Thyroid gland (tissue), 4 donors: ENCODE results near the gene GALNT13. TPM values are rescaled to one million over a fixed set of nuclear protein-coding genes. Genes with fewer than 3 reads are reported as not detected.

ENCODE experiments used
- DNase-seq, 2 donors: peaks; one replicate each; pipeline ENCODE4 v3.0.0-alpha.2; 2019
- H3K27ac ChIP-seq, 3 donors: fragments of 200-600 bp; sonication (generic); 1 replicate in 2 of 3; 2 replicates in 1 of 3; pipeline ENCODE4 v1.5.1; 2016 to 2019; ENCODE audit warnings: mild to moderate bottlenecking in 1 of 3, moderate library complexity in 1 of 3
- H3K27me3 ChIP-seq: fragments of 200-600 bp; sonication (generic); one replicate; pipeline ENCODE4 v1.5.1; 2019
- H3K36me3 ChIP-seq, 2 donors: fragments of 200-600 bp; sonication (generic); one replicate each; pipeline ENCODE4 v1.5.1; 2016 to 2019
- H3K4me1 ChIP-seq, 2 donors: fragments of 200-600 bp; sonication (generic); one replicate each; pipeline ENCODE4 v1.5.1; 2017 to 2019
- H3K4me3 ChIP-seq, 3 donors: fragments of 200-600 bp; sonication (generic); replicated peaks in 1 of 3; 1 replicate in 2 of 3; 2 replicates in 1 of 3; pipeline ENCODE4 v1.5.1; 2016; ENCODE audit warnings: mild to moderate bottlenecking in 1 of 3
- H3K9me3 ChIP-seq: fragments of 200-600 bp; sonication (generic); one replicate; pipeline ENCODE4 v1.5.1; 2017
- POLR2A ChIP-seq, 2 donors: fragments of 450-650 bp; IDR thresholded peaks; one replicate each; pipeline ENCODE4 v1.6.1; 2017; ENCODE audit warnings: antibody characterized with exemption in 2 of 2, mild to moderate bottlenecking in 2 of 2, moderate library complexity in 1 of 2
- WGBS, 2 donors: methylation state at CpG; one replicate each; pipeline ENCODE4 v1.1.5; 2017; 5-methylcytosine and 5-hydroxymethylcytosine counted together
- intact Hi-C: fragments of 100-400 bp; cut with DNase I; formaldehyde crosslinking; loops from one replicate; pipeline ENCODE4 v1.15.1; 2023
- total RNA-seq, 4 donors: library from RNA; depleted of rRNA; stranded (reverse); fragments of >200 nt; gene quantifications; one replicate each; pipeline ENCODE4 v1.2.3, GENCODE V29; 2016
- TF ChIP-seq, protein P1 (sequence below), 6 experiments: fragments of 200-600 bp in 3 of 6; fragments of 450-650 bp in 3 of 6; sonication (generic) in 3 of 6; IDR thresholded peaks; one replicate each; pipeline ENCODE4 v1.5.1; 2016 to 2019; ENCODE audit warnings: antibody characterized with exemption in 6 of 6, mild to moderate bottlenecking in 2 of 6, inconsistent platforms in 1 of 6, moderate library complexity in 1 of 6

The GALNT13 gene
- total RNA-seq, 4 donors from 2014 or later = 0.13 to 2.3 TPM; not detected in 2

DNA sequence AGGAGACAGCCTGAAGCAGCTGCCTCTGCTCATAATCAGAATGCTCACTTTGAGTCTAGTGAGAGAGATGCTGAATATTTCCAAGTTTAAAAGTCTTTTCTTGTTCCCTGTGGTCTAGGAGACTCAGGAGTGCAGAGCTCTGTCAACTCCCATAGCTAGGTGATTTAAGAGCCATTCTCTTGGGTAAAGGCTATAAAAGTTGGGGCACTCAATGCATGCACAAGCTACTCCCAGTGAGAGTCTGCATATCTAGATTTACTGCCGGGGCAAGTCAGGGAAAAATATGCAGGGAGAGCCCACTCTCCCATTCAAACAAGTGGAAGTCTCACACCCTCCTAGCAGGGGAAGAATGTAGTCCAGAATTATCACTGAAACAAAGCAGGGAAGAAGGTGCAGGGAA, 418.1 kb downstream of the GALNT13 start:
- intact Hi-C loops = no loop called here
- Histone ChIP-seq H3K36me3 (no peaks in the 10 kb centered on the region), H3K4me3 (no peak overlapping the region), H3K27me3 (no peaks in the 10 kb centered on the region), H3K4me1 (no peaks in the 10 kb centered on the region), H3K9me3 (no peaks in the 10 kb centered on the region), H3K27ac (no peak overlapping the region)
- WGBS, 2 donors = 72 to 83% methylated on average over 1 of the region's 1 CpG
- TF ChIP-seq POLR2A (IDR thresholded peaks at IDR 0.05) = no peak
- TF ChIP-seq, protein P1, sequence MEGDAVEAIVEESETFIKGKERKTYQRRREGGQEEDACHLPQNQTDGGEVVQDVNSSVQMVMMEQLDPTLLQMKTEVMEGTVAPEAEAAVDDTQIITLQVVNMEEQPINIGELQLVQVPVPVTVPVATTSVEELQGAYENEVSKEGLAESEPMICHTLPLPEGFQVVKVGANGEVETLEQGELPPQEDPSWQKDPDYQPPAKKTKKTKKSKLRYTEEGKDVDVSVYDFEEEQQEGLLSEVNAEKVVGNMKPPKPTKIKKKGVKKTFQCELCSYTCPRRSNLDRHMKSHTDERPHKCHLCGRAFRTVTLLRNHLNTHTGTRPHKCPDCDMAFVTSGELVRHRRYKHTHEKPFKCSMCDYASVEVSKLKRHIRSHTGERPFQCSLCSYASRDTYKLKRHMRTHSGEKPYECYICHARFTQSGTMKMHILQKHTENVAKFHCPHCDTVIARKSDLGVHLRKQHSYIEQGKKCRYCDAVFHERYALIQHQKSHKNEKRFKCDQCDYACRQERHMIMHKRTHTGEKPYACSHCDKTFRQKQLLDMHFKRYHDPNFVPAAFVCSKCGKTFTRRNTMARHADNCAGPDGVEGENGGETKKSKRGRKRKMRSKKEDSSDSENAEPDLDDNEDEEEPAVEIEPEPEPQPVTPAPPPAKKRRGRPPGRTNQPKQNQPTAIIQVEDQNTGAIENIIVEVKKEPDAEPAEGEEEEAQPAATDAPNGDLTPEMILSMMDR (IDR thresholded peaks at IDR 0.05) = no peak
- no peak for DNase-seq

DNA sequence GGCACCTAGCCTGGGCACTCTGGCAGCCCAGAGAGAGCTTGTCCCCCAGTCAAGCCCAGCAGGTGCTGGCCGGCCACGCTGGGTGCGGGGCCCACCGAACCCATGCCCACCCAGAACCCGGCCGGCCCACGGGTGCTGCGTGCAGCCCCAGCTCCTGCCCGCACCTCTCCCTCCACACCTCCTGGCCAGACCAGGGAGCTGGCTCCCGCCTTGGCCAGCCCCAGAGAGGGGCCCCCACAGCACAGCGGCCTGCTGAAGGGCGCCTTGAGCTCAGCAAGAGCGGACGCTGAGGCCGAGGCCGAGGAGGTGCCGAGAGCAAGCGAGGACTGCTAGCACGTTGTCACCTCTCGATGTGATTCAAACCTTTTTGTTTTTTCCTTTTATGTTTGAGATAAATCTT, 419.8 kb downstream of the GALNT13 start:
- WGBS, 2 donors = 93 to 95% methylated on average over 15 to 18 of the region's 20 CpGs
- H3K4me1 ChIP-seq = no peaks in the 10 kb centered on the region
- no peaks in the 10 kb centered on the region for H3K27me3 ChIP-seq
- H3K27ac ChIP-seq = no peak overlapping the region
- H3K4me3 ChIP-seq = no peak overlapping the region
- TF ChIP-seq, protein P1 (IDR thresholded peaks at IDR 0.05) = no peak
- no peak for TF ChIP-seq POLR2A (IDR thresholded peaks at IDR 0.05)
- no peak for DNase-seq
- H3K9me3 ChIP-seq = no peaks in the 10 kb centered on the region
- no peaks in the 10 kb centered on the region for H3K36me3 ChIP-seq
- intact Hi-C loops = no loop called here

DNA sequence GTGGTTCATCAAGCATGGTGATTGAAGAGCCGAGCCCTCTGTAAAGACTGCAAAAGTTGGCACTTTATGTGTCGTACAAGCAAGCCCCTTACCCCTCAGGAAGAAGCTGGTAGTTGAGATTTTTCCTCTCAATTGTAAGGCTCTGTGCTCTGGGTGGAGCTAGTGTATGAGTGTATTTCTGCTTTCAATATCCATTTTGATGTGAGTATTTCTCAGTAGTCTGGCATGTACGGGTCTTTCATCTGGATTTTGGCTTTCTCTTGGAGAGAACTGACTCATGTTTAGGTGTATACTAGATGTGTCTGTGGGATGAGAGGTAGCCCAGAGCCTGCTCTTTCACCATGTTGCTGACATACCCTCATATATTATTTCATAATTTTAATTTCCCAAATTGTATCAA, 420.2 kb downstream of the GALNT13 start:
- Histone ChIP-seq H3K4me3 (no peak overlapping the region), H3K27ac (no peak overlapping the region), H3K27me3 (no peaks in the 10 kb centered on the region), H3K4me1 (no peaks in the 10 kb centered on the region), H3K9me3 (no peaks in the 10 kb centered on the region), H3K36me3 (no peaks in the 10 kb centered on the region)
- TF ChIP-seq POLR2A (IDR thresholded peaks at IDR 0.05) = no peak
- TF ChIP-seq, protein P1 (IDR thresholded peaks at IDR 0.05) = no peak
- DNase-seq = no peak
- intact Hi-C loops = no loop called here
- WGBS, 2 donors = 71 to 86% methylated on average over 3 of the region's 3 CpGs

DNA sequence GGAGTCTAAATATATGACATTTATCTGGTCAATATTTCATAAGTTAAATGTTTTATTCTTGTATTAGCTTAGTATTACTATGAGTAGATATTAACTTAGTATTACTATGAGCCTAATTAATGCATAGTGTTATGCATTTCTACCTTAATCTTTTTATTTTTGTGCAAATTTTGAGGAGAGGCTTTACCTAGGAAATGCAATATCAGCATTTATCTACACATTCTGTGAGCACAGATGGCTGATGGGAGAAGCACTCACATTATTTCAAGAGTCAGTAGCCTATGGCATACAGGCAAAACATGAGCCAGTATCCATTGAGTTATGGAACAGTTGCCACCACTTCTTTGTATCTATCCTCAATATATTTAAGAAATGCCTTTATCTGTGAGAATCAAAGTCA, 422.1 kb downstream of the GALNT13 start:
- H3K27me3 ChIP-seq = no peaks in the 10 kb centered on the region
- DNase-seq = no peak
- H3K27ac ChIP-seq = no peak overlapping the region
- no peak for TF ChIP-seq POLR2A (IDR thresholded peaks at IDR 0.05)
- TF ChIP-seq, protein P1 (IDR thresholded peaks at IDR 0.05) = no peak
- no peak overlapping the region for H3K4me3 ChIP-seq
- H3K36me3 ChIP-seq = no peaks in the 10 kb centered on the region
- no peaks in the 10 kb centered on the region for H3K9me3 ChIP-seq
- H3K4me1 ChIP-seq = no peaks in the 10 kb centered on the region
- intact Hi-C loops = no loop called here

DNA sequence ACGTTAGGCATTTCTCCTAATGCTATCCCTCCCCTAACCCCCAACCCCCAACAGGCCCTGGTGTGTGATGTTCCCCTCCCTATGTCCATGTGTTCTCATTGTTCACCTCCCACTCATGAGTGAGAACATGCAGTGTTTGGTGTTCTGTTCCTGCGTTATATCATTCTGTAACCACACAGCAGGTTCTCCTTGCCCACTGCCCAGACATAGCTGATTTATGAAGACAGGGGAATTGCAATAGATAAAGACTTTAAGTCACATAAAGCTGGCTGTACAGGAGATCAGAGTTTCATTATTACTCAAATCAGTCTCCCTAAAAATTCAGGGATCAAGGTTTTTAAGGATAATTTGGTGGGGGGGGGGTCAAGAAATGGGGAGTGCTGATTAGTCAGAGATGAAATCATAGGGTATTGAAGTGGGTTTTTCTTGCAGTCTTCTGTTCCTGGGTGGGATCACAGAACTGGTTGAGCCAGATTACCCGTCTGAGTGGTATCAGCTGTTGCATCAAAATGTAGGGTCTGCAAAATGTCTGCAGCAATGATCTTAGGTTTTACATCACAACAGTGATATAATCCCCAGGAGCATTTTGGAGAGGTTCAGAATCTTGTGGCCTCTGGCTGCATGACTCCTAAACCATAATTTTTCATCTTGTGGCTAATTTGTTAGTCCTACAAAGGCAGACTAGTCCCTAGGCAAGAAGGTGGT, 434.7 kb downstream of the GALNT13 start:
- TF ChIP-seq POLR2A (IDR thresholded peaks at IDR 0.05) = no peak
- TF ChIP-seq, protein P1 (IDR thresholded peaks at IDR 0.05) = no peak
- Histone ChIP-seq H3K27me3 (no peaks in the 10 kb centered on the region), H3K27ac (no peak overlapping the region), H3K4me3 (no peak overlapping the region), H3K36me3 (no peaks in the 10 kb centered on the region), H3K9me3 (no peaks in the 10 kb centered on the region), H3K4me1 (no peaks in the 10 kb centered on the region)
- intact Hi-C loops = no loop called here
- DNase-seq = no peak
- WGBS, 2 donors = 62 to 83% methylated on average over 3 of the region's 3 CpGs
